ENCODE results near the gene NOL9.

The NOL9 gene

DNA sequence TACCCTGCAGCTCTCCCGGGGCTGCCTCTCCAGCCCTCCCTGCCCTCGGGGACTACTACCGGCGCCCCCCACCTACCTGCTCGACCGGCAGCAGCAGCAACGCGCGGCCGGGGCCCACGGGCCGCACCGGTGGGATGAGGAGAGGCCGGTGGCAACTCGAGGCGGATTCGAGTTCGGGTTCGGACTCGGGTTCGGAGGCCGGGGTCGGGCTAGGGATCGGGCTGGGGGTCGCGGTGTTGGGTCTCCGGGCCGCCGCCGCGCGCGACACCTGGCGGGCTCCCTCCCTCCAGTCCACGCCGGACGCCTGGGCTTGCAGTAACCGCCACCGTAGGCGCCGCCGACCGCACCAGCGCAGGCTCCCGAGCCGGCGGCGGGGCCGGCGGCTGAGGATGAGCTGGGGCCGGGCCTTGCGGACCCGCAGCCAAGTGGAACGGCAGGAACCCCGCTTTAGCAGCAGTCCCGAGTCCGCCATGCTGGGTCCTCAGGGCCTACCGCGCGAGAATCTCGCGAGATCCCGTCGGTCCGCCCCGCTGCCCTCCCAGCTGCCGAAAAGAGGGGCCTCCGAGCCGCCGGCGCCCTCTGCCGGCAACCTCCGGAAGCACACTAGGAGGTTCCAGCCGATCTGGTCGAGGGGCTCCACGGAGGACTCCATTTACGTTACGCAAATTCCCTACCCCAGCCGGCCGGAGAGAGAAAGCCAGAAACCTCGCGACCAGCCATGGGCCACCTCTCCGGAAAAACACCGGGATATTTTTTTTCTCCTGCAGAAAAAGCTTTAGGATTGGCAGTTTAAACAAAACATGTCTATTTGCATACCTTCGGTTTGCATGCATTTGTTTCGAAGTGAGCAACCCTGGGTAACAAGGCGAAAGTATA is at the start of gene NOL9:
Gene NOL9, minus strand, starts transcription at position 483 of the 876 bp plus-strand sequence. Its CDS starts 11 bp downstream, at position 472.
- no peak for TF ChIP-seq EZH2phosphoT487 (IDR thresholded peaks at IDR 0.05; ENCODE audit: low read depth)
- TF ChIP-seq, protein P1, sequence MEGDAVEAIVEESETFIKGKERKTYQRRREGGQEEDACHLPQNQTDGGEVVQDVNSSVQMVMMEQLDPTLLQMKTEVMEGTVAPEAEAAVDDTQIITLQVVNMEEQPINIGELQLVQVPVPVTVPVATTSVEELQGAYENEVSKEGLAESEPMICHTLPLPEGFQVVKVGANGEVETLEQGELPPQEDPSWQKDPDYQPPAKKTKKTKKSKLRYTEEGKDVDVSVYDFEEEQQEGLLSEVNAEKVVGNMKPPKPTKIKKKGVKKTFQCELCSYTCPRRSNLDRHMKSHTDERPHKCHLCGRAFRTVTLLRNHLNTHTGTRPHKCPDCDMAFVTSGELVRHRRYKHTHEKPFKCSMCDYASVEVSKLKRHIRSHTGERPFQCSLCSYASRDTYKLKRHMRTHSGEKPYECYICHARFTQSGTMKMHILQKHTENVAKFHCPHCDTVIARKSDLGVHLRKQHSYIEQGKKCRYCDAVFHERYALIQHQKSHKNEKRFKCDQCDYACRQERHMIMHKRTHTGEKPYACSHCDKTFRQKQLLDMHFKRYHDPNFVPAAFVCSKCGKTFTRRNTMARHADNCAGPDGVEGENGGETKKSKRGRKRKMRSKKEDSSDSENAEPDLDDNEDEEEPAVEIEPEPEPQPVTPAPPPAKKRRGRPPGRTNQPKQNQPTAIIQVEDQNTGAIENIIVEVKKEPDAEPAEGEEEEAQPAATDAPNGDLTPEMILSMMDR (IDR thresholded peaks at IDR 0.05; ENCODE audit: low read depth, low read length) = peak; percentile 65
- H2AFZ ChIP-seq (ENCODE audit: low read depth, low read length) = peak within 1 kb of the TSS; percentile 82
- peaks cover 6% of the 10 kb centered on the region for H3K36me3 ChIP-seq (replicated peaks; ENCODE audit: low read depth, low read length)
- H3K27me3 ChIP-seq (ENCODE audit: low read depth, low read length) = no peaks in the 10 kb centered on the region
- H3K4me3 ChIP-seq (ENCODE audit: low read length) = peak within 1 kb of the TSS; percentile 100
- H3K79me2 ChIP-seq (ENCODE audit: low read length) = peaks cover 31% of the 10 kb centered on the region
- H3K9ac ChIP-seq (ENCODE audit: low read length) = peak within 1 kb of the TSS; percentile 77
- H4K20me1 ChIP-seq (ENCODE audit: insufficient read depth, low read length) = no peaks in the 10 kb centered on the region
- no peaks in the 10 kb centered on the region for H3K9me3 ChIP-seq (ENCODE audit: insufficient read depth, low read length)
- peak within 1 kb of the TSS; percentile 85 for H3K4me2 ChIP-seq (ENCODE audit: low read length)
- peak within 1 kb of the TSS; percentile 40 for H3K27ac ChIP-seq (ENCODE audit: low read length)
- peaks cover 11% of the 10 kb centered on the region for H3K4me1 ChIP-seq (ENCODE audit: low read length)

DNA sequence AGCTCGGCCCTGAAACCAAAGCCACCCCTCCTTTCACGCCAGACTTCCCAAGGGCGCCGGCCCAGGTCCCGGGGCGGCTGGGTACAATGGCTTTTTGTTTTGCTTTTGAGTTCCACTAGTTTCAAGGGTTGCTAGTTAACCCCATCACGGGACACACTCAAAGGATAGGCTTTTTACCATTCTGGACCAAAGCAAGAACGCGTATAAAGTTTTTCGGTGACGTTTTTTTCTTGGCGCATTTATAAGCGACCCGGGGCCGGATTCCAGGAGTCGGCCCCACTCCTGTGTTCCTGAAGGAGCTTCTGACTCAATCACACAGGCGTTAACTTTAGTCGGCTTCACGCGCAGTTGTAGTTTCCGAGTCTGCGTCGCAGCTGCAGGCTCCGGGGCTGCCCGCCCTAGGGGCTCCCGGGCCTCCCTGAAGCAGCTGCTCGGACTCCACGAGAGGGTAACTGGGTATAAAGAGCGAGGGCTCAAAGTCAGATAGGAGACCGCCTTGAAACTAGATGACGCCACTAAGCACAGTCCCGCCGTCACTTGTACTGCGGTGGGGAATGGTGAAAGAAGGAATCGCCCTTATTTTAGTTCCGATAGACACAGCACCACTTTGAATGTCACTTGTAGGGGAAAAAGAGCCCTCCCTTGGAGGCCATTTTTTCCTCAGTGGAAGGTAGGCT is 49.1 kb upstream of the NOL9 start:
- H3K79me2 ChIP-seq (ENCODE audit: low read length) = peaks cover 40% of the 10 kb centered on the region
- H3K4me3 ChIP-seq (ENCODE audit: low read length) = peak overlapping the region; percentile 90
- TF ChIP-seq EZH2phosphoT487 (IDR thresholded peaks at IDR 0.05; ENCODE audit: low read depth) = no peak
- TF ChIP-seq, protein P1 (IDR thresholded peaks at IDR 0.05; ENCODE audit: low read depth, low read length) = no peak
- H4K20me1 ChIP-seq (ENCODE audit: insufficient read depth, low read length) = peaks cover 23% of the 10 kb centered on the region
- H3K4me1 ChIP-seq (ENCODE audit: low read length) = peaks cover 25% of the 10 kb centered on the region
- H3K27ac ChIP-seq (ENCODE audit: low read length) = peak overlapping the region; percentile 98
- peaks cover 6% of the 10 kb centered on the region for H3K36me3 ChIP-seq (replicated peaks; ENCODE audit: low read depth, low read length)
- peak overlapping the region; percentile 96 for H3K4me2 ChIP-seq (ENCODE audit: low read length)
- peak overlapping the region; percentile 89 for H3K9ac ChIP-seq (ENCODE audit: low read length)
- peak overlapping the region; percentile 91 for H2AFZ ChIP-seq (ENCODE audit: low read depth, low read length)
- H3K9me3 ChIP-seq (ENCODE audit: insufficient read depth, low read length) = no peaks in the 10 kb centered on the region
- H3K27me3 ChIP-seq (ENCODE audit: low read depth, low read length) = no peaks in the 10 kb centered on the region

DNA sequence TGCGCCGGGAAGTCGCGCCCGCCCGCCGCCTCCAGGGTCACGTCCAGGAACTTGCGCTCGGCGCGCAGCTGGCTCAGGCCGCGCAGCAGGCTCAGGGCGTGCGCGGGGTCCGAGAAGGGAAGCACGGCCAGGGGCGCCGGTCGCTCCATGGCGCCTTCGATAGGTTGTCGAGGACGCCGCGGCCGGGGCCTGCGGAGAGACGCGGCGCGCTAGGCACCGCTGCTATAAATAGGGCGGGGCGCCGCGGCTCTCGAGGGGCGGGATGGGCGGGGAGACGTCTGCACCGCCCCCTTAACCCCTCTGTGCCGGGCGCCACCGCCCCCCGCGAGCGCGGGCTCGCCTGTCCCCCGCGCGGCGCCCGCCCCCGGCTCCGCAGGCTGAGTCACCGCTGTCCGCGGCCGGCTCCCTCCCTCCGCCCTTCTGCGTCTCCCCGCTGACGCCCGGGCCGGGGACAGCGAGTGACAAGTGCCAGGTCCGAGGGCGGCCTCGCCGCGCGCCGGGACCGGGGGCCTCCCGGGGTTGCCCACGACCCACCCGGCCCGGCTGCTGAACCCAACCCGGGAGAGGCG is 48.4 kb upstream of the NOL9 start, which contains the start of gene KLHL21:
Gene KLHL21, minus strand, starts transcription at position 201 of the 569 bp plus-strand sequence. Its CDS starts 52 bp downstream, at position 149.
- Histone ChIP-seq H3K79me2 (ENCODE audit: low read length) (peaks cover 44% of the 10 kb centered on the region), H3K27ac (ENCODE audit: low read length) (peak within 1 kb of the TSS; percentile 98), H4K20me1 (ENCODE audit: insufficient read depth, low read length) (peaks cover 23% of the 10 kb centered on the region)

More for the DNA sequence above, 48.4 kb upstream of the NOL9 start, which contains the start of gene KLHL21:
- no peaks in the 10 kb centered on the region for H3K9me3 ChIP-seq (ENCODE audit: insufficient read depth, low read length)
- peaks cover 9% of the 10 kb centered on the region for H3K36me3 ChIP-seq (replicated peaks; ENCODE audit: low read depth, low read length)
- H3K4me3 ChIP-seq (ENCODE audit: low read length) = peak within 1 kb of the TSS; percentile 90
- H3K27me3 ChIP-seq (ENCODE audit: low read depth, low read length) = no peaks in the 10 kb centered on the region
- peak within 1 kb of the TSS; percentile 99 for H3K4me2 ChIP-seq (ENCODE audit: low read length)
- H3K9ac ChIP-seq (ENCODE audit: low read length) = peak within 1 kb of the TSS; percentile 89
- peaks cover 25% of the 10 kb centered on the region for H3K4me1 ChIP-seq (ENCODE audit: low read length)
- H2AFZ ChIP-seq (ENCODE audit: low read depth, low read length) = peak within 1 kb of the TSS; percentile 91
- TF ChIP-seq EZH2phosphoT487 (IDR thresholded peaks at IDR 0.05; ENCODE audit: low read depth) = no peak
- TF ChIP-seq, protein P1 (IDR thresholded peaks at IDR 0.05; ENCODE audit: low read depth, low read length) = no peak
